CD4-positive, alpha-beta T cell treated with Interferon gamma for 1 hour (primary cell): ENCODE results near the gene NUTM2D.
"Not testable (repeated sequence)": the region's sequence is repeated elsewhere in the genome, so short reads cannot be mapped to it uniquely, and the experiment has no call there.

Source experiments
- DNase-seq: peaks from one replicate; pipeline ENCODE4 v3.0.0-alpha.2; 2020

NUTM2D gene

GRCh38 chr10:87357444-87357843 is at the start of gene NUTM2D:
Gene NUTM2D, plus strand, starts transcription at chr10:87357744. Its CDS starts 522 bp downstream, at chr10:87358266.
- DNase-seq = not testable (repeated sequence)

- not testable (repeated sequence) for DNase-seq
These were observed 48.8 kb upstream of the NUTM2D start for GRCh38 chr10:87308702-87309101.

GRCh38 chr10:87309657-87310056 is 47.9 kb upstream of the NUTM2D start:
- not testable (repeated sequence) for DNase-seq

GRCh38 chr10:87311521-87311920 is 46.0 kb upstream of the NUTM2D start:
- not testable (repeated sequence) for DNase-seq

- DNase-seq = not testable (repeated sequence)
These were observed 43.7 kb upstream of the NUTM2D start for GRCh38 chr10:87313649-87314359.

GRCh38 chr10:87314360-87314973 is 43.1 kb upstream of the NUTM2D start:
- not testable (repeated sequence) for DNase-seq

GRCh38 chr10:87321505-87321904 is 36.0 kb upstream of the NUTM2D start:
- not testable (repeated sequence) for DNase-seq

- DNase-seq = not testable (repeated sequence)
These were observed 33.0 kb upstream of the NUTM2D start for GRCh38 chr10:87324559-87324958.

GRCh38 chr10:87327958-87328357 is 29.6 kb upstream of the NUTM2D start:
- DNase-seq = not testable (repeated sequence)

- not testable (repeated sequence) for DNase-seq
These were observed 28.4 kb upstream of the NUTM2D start for GRCh38 chr10:87329131-87329530.

GRCh38 chr10:87332687-87333086 is 24.9 kb upstream of the NUTM2D start:
- DNase-seq = not testable (repeated sequence)

GRCh38 chr10:87340411-87340810 is 17.1 kb upstream of the NUTM2D start:
- not testable (repeated sequence) for DNase-seq

- DNase-seq = not testable (repeated sequence)
These were observed 15.9 kb upstream of the NUTM2D start for GRCh38 chr10:87341546-87342142.

GRCh38 chr10:87342249-87342710 is 15.3 kb upstream of the NUTM2D start:
- DNase-seq = peak; percentile 90

- peak; percentile 83 for DNase-seq
These were observed 14.8 kb upstream of the NUTM2D start for GRCh38 chr10:87342711-87343258.

GRCh38 chr10:87345743-87346142 is 11.8 kb upstream of the NUTM2D start:
- not testable (repeated sequence) for DNase-seq

- DNase-seq = not testable (repeated sequence)
These were observed 7.4 kb upstream of the NUTM2D start for GRCh38 chr10:87350161-87350560.

- not testable (repeated sequence) for DNase-seq
These were observed 4.7 kb upstream of the NUTM2D start for GRCh38 chr10:87352825-87353224.

- not testable (repeated sequence) for DNase-seq
These were observed 2.4 kb upstream of the NUTM2D start for GRCh38 chr10:87355110-87355509.

GRCh38 chr10:87358159-87358558 is 615 bp downstream of the NUTM2D start:
- DNase-seq = not testable (repeated sequence)

- not testable (repeated sequence) for DNase-seq
These were observed 12.1 kb downstream of the NUTM2D start for GRCh38 chr10:87369514-87370112.

- DNase-seq = not testable (repeated sequence)
These were observed 16.5 kb downstream of the NUTM2D start for GRCh38 chr10:87374091-87374490.

- DNase-seq = not testable (repeated sequence)
These were observed 21.6 kb downstream of the NUTM2D start for GRCh38 chr10:87379115-87379514.
